Pulmonary artery endothelial cell (primary cell): ENCODE results near the gene SEPTIN11. TPM values are rescaled to one million over a fixed set of nuclear protein-coding genes. Genes with fewer than 3 reads are reported as not detected.
"Not testable (repeated sequence)": the region's sequence is repeated elsewhere in the genome, so short reads cannot be mapped to it uniquely, and the experiment has no call there.

Source experiments
- DNase-seq: peaks from one replicate; pipeline ENCODE4 v3.0.0-alpha.2; 2011; ENCODE audit warnings: low read depth, low spot score
- total RNA-seq: library from RNA; depleted of rRNA; stranded (reverse); fragments of >200 nt; gene quantifications from 2 replicates; pipeline ENCODE4 v1.2.3, GENCODE V29; 2014

Gene SEPTIN11
- total RNA-seq, 1 donor from 2014 or later, result 163 TPM

DNA sequence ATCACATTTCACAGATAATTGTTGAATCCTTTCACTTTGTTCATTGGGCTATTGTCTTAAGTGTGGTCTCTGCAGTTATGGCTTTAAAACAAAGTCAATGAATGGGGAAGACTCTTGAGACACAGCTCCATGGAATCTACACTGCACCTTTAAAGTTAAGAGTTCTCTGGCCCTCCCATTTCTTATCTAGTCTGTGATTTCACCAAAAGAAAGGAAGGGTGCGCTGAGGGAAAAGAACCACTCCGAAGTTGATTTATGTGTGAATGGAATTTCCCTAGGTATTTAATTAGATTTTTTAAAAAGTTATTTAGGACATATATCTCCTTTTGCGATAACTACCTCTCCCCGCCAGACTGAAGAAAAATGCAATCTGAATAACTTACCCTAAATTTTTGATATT, 2.5 kb downstream of the SEPTIN11 start:
- DNase-seq, result no peak

GRCh38 chr4:76952656-76953582, 3.4 kb downstream of the SEPTIN11 start:
- no peak for DNase-seq

- DNase-seq, result no peak
Observed at GRCh38 chr4:76953956-76954355, 4.4 kb downstream of the SEPTIN11 start.

DNA sequence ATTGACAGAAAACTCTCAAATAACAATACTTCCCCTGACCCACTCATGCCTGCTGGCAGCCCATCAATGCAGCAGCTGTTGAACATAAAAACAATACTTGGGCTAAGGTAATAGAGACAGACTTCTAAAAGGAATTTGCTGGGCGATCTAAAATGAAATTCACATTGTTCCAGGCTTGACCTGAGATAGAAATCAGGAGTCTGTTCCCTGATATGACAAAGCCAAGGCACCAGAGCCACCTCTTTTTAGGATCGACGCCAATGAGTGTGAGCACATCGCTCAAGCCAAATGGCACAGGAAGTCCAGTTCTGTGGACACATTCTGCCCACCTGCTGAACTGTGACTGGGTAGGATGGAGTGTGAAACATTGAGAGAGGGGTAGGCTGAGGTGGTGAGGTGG, 4.9 kb downstream of the SEPTIN11 start:
- no peak for DNase-seq

DNA sequence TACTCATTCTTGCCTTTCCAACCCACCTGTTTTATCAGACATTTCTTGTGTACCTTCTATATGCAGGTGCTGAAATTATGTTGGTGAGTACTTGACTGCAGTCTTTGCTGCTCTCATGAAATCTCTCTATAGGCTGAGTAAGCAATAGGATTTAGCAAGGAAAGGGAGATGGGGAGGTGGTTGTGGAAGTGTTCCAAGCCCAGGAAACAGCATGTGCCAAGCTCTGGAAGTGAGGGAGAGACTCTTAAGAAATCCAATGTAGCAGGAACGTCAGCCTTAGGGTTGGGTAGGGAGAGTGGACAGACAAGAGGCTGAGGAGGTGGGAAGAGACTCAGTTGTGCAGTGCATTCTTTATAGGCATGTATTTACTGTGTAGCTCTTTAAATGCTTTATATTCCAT, 5.6 kb downstream of the SEPTIN11 start:
- no peak for DNase-seq

GRCh38 chr4:76957004-76957738, 7.6 kb downstream of the SEPTIN11 start:
- DNase-seq, result no peak

DNA sequence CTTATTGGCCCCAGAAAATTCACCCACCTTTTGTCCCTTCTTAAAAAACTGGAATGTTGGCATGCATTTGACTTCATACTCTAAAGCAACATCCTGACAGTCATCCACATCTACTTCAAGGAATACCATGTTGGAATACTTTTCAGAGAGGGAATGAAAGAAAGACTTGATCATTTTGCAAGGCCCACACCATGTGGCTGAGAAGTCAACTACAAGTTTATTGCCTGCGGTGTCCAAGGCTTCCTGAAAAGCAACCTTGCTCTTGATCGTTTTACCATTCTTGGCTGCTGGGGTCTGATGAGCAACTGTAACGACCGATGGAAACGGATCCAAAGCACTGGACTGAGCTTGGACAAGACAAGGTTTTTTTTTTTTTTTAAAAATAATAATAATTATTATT, 9.3 kb downstream of the SEPTIN11 start:
- DNase-seq, result no peak

- DNase-seq, result no peak
Observed at GRCh38 chr4:76960014-76960413, 10.5 kb downstream of the SEPTIN11 start.

DNA sequence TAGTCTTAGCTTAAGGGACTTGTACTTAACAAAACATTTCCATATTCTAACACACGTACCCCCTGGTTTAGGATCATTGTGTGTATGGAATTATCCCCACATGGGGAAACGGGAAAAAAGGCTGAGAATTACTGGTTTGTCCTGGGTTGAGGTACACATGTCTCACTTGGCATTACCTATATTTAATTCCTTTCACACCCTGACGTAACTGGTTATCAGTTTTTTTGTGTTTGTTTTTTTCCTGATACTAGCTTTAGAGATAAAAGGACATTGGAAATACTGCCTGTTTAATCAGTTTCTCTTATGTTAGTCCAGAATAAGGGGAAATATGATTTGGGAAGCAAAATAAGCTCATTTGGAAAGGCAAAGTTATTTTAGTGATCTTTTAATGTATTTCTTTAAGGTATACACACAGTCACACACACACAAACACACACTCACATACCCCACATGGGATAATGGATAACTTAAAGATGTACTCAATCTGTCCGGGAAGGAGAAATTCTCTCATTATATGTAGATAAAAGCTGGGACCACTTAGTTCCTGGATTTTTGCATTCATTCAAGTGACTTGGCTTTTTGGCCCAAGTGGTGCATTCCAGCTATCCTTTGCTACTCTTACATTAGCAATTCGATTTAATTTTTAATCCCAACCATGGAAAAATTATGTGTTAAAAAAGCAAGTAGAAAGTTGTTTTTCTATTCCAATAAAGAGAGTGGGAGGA, 13.0 kb downstream of the SEPTIN11 start:
- DNase-seq, result no peak

DNA sequence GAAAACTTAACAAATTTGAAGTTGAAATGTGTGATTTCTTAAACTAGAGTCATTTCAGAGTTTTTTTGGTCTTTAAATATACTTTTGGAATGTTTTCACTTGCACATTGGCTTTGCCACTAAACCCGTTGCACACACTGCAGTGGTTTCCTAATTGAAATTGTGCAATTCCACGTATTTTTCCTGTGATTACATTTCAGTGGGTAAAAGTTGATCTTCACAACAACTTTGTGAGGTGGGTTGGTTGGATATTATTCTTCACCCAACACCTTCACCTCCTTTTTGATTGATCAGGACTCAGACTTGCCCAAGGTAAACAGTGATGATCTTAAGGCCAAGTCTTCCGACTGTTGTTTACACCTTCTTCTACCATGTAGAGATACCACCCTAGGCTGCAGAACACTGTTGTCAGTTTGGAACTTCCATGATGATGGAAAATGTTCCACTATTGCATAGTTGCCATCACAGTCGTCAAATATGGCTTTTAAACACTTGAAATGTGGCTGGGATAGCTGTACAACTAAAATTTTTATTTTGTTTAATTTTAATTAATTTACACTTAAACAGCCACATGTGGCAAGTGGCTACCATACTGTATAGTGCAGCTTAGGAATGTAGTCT, 13.7 kb downstream of the SEPTIN11 start:
- no peak for DNase-seq

GRCh38 chr4:76963927-76964326, 14.4 kb downstream of the SEPTIN11 start:
- not testable (repeated sequence) for DNase-seq

- no peak for DNase-seq
Observed at GRCh38 chr4:76964769-76965168, 15.2 kb downstream of the SEPTIN11 start.

- no peak for DNase-seq
Observed at GRCh38 chr4:76965866-76966579, 16.5 kb downstream of the SEPTIN11 start.

DNA sequence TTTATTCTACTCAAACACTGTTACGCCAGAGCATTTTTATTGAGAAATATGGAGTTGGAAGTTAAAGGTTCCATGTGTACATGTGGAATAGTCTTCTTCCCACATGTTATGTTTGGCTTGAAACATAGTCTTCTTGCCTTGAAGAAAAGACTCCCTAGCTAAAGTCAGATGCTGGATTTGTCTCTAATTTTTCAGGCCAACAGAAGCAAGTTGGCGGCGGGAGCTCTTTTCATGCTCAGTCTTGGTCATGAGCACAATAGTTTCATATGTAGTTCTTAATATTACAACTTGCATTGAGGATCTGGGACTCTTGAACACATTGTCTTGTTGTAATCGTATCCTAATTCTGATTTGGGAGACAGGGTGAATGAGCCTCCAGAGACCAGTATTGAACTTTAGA, 19.4 kb downstream of the SEPTIN11 start:
- no peak for DNase-seq

DNA sequence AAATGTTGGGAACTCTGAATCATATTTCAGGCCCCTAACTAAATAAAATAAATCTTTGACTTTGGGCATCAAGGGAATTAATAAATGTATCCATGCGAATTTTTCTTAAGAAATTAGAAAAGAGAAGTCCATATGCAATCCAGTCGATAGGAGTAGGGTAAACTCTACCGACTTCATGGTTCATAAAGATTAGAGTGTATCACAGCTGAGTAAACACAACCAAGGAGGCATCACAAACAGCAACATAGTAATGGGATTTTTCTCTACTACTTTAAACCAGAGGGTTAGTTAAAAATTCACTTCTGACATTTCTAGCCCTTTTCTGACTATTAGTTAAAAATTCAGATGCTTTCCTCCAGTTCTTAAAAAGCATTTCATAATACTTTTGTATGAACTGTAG, 19.9 kb downstream of the SEPTIN11 start:
- DNase-seq, result no peak

- no peak for DNase-seq
Observed at GRCh38 chr4:76969941-76970529, 20.5 kb downstream of the SEPTIN11 start.

- DNase-seq, result no peak
Observed at GRCh38 chr4:76972306-76972705, 22.8 kb downstream of the SEPTIN11 start.

GRCh38 chr4:76974150-76974549, 24.6 kb downstream of the SEPTIN11 start:
- DNase-seq, result no peak

DNA sequence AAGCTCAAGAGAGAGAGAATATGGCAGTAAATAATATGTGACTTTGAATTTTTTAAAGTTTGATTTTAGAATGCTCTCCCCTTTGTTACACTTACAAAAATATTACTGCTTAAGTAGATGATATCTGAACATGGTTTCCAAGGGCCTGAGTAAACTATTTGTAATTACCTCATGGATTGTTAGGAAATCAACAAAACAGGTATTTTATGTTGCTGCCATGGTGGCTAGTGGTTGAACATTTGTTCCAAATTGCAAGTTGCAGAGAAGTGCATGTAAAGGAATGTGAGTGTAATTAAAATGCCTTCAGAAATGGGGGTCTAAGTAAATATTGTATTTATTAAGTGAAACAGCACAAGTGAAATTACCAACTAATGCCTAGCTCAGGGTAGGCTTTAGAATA, 27.6 kb downstream of the SEPTIN11 start:
- DNase-seq, result no peak

GRCh38 chr4:76977736-76978350, 28.3 kb downstream of the SEPTIN11 start:
- no peak for DNase-seq
